GM12878 (cell line): Measurements from ENCODE around the gene IFT25. TPM values are rescaled to one million over a fixed set of nuclear protein-coding genes. Genes with fewer than 3 reads are reported as not detected.

Experiments
- ATAC-seq: fragments of 200-7000 bp; cut with Tn5 transposase; 3 replicates; pipeline ENCODE4 v1.9.1; 2020; ENCODE audit warnings: mild to moderate bottlenecking, moderate library complexity
- BruUV-seq: library from RNA; stranded (reverse); fragments of 400-500 nt; replicated peaks from 2 replicates; lab custom pipeline; 2021; lab: Mats Ljungman, UMichigan
- CTCF ChIA-PET: fragments of 300-600 bp; sonication (Branson Sonifier 250); formaldehyde crosslinking; extraction: SDS; loops from one replicate; lab custom pipeline; 2021; ENCODE audit warnings: inconsistent platforms; lab: Yijun Ruan, JAX
- POLR2A ChIA-PET: fragments of 350-600 bp; formaldehyde crosslinking; extraction: SDS; loops from one replicate; lab custom pipeline; 2021; ENCODE audit warnings: inconsistent platforms; lab: Charles Lee
- RAD21 ChIA-PET: fragments of 300-600 bp; sonication (Branson Sonifier 250); formaldehyde crosslinking; loops from one replicate; lab custom pipeline; 2023; ENCODE audit warnings: antibody characterized with exemption; ENCODE audit not compliant: unreplicated experiment; lab: Charles Lee
- SMC1A ChIA-PET: fragments of 300-600 bp; sonication (Branson Sonifier 250); formaldehyde crosslinking; loops from one replicate; lab custom pipeline; 2023; ENCODE audit not compliant: unreplicated experiment, uncharacterized antibody; lab: Charles Lee
- DNase-seq: peaks from one replicate; pipeline ENCODE4 v3.0.0-alpha.2; 2011; ENCODE audit warnings: low read depth, low spot score
- FAIRE-seq: peaks from 3 replicates; lab custom pipeline; 2011; peaks lifted over from hg19 to GRCh38; lab: Jason Lieb, UNC
- H2AFZ ChIP-seq: 2 replicates; pipeline ENCODE4 v1.6.0; 2011; ENCODE audit warnings: low read depth, low read length, control low read depth; ENCODE audit not compliant: control insufficient read depth
- H3K27ac ChIP-seq: 2 replicates; pipeline ENCODE4 v1.5.1; 2011; ENCODE audit warnings: control low read depth; ENCODE audit not compliant: control insufficient read depth, insufficient read depth
- H3K27me3 ChIP-seq, 2 experiments: replicated peaks in 1 of 2; 2 replicates each; pipeline versions ENCODE4 v1.6.0 to v1.6.1; 2011; ENCODE audit warnings: low read length in 1 of 2; ENCODE audit not compliant: control insufficient read depth in 2 of 2, insufficient read depth in 2 of 2
- H3K36me3 ChIP-seq, 2 experiments: 2 replicates each; pipeline ENCODE4 v1.5.1; 2011; ENCODE audit warnings: low read length in 1 of 2; ENCODE audit not compliant: control insufficient read depth in 2 of 2, insufficient read depth in 2 of 2
- H3K4me1 ChIP-seq: 2 replicates; pipeline ENCODE4 v1.6.1; 2011; ENCODE audit warnings: mild to moderate bottlenecking, low read length, moderate library complexity, mixed read lengths; ENCODE audit not compliant: control insufficient read depth, insufficient read depth
- H3K4me2 ChIP-seq: 2 replicates; pipeline ENCODE4 v1.6.0; 2011; ENCODE audit warnings: control low read depth; ENCODE audit not compliant: control insufficient read depth, insufficient read depth
- H3K4me3 ChIP-seq: fragments of 200-600 bp; sonication (generic); 2 replicates; pipeline ENCODE4 v1.5.1; 2016
- H3K79me2 ChIP-seq: 2 replicates; pipeline ENCODE4 v1.6.0; 2011; ENCODE audit warnings: low read length; ENCODE audit not compliant: control insufficient read depth, insufficient read depth
- H3K9ac ChIP-seq: 2 replicates; pipeline ENCODE4 v1.8.0; 2011; ENCODE audit warnings: low read length, control low read depth, mixed read lengths; ENCODE audit not compliant: control insufficient read depth, insufficient read depth
- H3K9me3 ChIP-seq: replicated peaks from 3 replicates; pipeline ENCODE4 v1.5.1; 2011; ENCODE audit warnings: mild to moderate bottlenecking, low read length; ENCODE audit not compliant: control insufficient read depth, insufficient read depth
- H4K20me1 ChIP-seq: 2 replicates; pipeline ENCODE4 v1.6.0; 2011; ENCODE audit not compliant: control insufficient read depth, insufficient read depth
- ASH2L ChIP-seq: fragments of 300-600, 200-600 bp; sonication (generic); IDR thresholded peaks from 2 replicates; pipeline ENCODE4 v1.6.1; 2017; ENCODE audit warnings: low read depth, mild to moderate bottlenecking, borderline replicate concordance
- DPF2 ChIP-seq: fragments of 450-650 bp; IDR thresholded peaks from 2 replicates; pipeline ENCODE4 v1.6.1; 2017; ENCODE audit warnings: mild to moderate bottlenecking
- FOXM1 ChIP-seq: IDR thresholded peaks from 2 replicates; pipeline ENCODE4 v1.6.1; 2012; ENCODE audit warnings: low read depth, mild to moderate bottlenecking, inconsistent platforms, low read length, moderate library complexity
- HDAC2 ChIP-seq: fragments of 200-600 bp; sonication (generic); IDR thresholded peaks from 2 replicates; pipeline ENCODE4 v1.6.1; 2017
- PKNOX1 ChIP-seq: fragments of 450-650 bp; IDR thresholded peaks from 2 replicates; pipeline ENCODE4 v1.6.1; 2016; ENCODE audit warnings: mild to moderate bottlenecking
- POLR2AphosphoS5 ChIP-seq: IDR thresholded peaks from 2 replicates; pipeline ENCODE4 v1.6.1; 2011; ENCODE audit warnings: mild to moderate bottlenecking, low read length, inconsistent platforms
- RAD21 ChIP-seq: IDR thresholded peaks from 2 replicates; pipeline ENCODE4 v1.6.1; 2011; ENCODE audit warnings: mild to moderate bottlenecking, low read depth, low read length, moderate library complexity; ENCODE audit not compliant: insufficient read depth
- RBBP5 ChIP-seq: fragments of 200-600 bp; sonication (generic); conservative IDR thresholded peaks from 2 replicates; pipeline ENCODE4 v1.6.1; 2016
- SMAD5 ChIP-seq: IDR thresholded peaks from 2 replicates; pipeline ENCODE4 v1.6.1; 2016; ENCODE audit warnings: antibody characterized with exemption, low read depth
- SP1 ChIP-seq: IDR thresholded peaks from one replicate; pipeline ENCODE4 v1.6.1; 2011; ENCODE audit warnings: low read depth, low read length
- STAT3 ChIP-seq: IDR thresholded peaks from 2 replicates; pipeline ENCODE4 v1.6.1; 2011; ENCODE audit warnings: low read depth, low read length, improper control_type of control experiment
- TARDBP ChIP-seq: IDR thresholded peaks from 2 replicates; pipeline ENCODE4 v1.6.1; 2016; ENCODE audit warnings: borderline replicate concordance
- WRNIP1 ChIP-seq: IDR thresholded peaks from 2 replicates; pipeline ENCODE4 v1.6.1; 2011; ENCODE audit warnings: low read depth, low read length, improper control_type of control experiment, borderline replicate concordance
- ZBTB11 ChIP-seq: fragments of 450-650 bp; formaldehyde crosslinking; IDR thresholded peaks from 2 replicates; pipeline ENCODE4 v1.5.0; 2022; ENCODE audit warnings: mild to moderate bottlenecking, missing genetic modification characterization
- ZNF207 ChIP-seq: fragments of 450-650 bp; IDR thresholded peaks from 2 replicates; pipeline ENCODE4 v1.6.1; 2014; ENCODE audit warnings: antibody characterized with exemption, mild to moderate bottlenecking, borderline replicate concordance
- ZNF274 ChIP-seq: IDR thresholded peaks from one replicate; pipeline ENCODE4 v1.8.0; 2011; ENCODE audit not compliant: insufficient read length, insufficient read depth
- WGBS: methylation state at CpG from one replicate; pipeline ENCODE4 v1.1.6; 2016; ENCODE audit warnings: low lambda C conversion rate; ENCODE audit not compliant: insufficient replicate concordance, insufficient coverage; ENCODE audit errors: missing lambda C conversion rate; 5-methylcytosine and 5-hydroxymethylcytosine counted together
- in situ Hi-C: fragments of 300-500 bp; cut with MboI; formaldehyde crosslinking; loops from 9 replicates; pipeline ENCODE4 v1.14.3; 2018; ENCODE audit warnings: mixed read lengths
- intact Hi-C: fragments of 100-400 bp; cut with micrococcal nuclease; formaldehyde crosslinking; loops from one replicate; pipeline ENCODE4 v1.14.2; 2022; ENCODE audit not compliant: unreplicated experiment
- polyA plus RNA-seq, 11 experiments: library from polyadenylated mRNA; depleted of rRNA in 4 of 11; unstranded in 6 of 11; stranded (reverse) in 5 of 11; fragments of >200 nt; fragmentation: Nextera tagmentation in 4 of 11; fragmentation: Illumina TruSeq in 1 of 11; extraction: Ambion mirVana in 4 of 11; extraction: Trizol in 1 of 11; gene quantifications; 1 replicate in 1 of 11; 2 replicates in 10 of 11; pipeline versions ENCODE4 v1.2.1 to v1.2.3, GENCODE V29; 2011 to 2016; ENCODE audit warnings: inconsistent platforms in 2 of 11, missing spikeins in 2 of 11, low read depth in 1 of 11
- total RNA-seq, 4 experiments: library from RNA; depleted of rRNA in 3 of 4; stranded (reverse); fragments of >200 nt in 3 of 4; fragmentation: Illumina TruSeq in 1 of 4; extraction: Trizol in 1 of 4; gene quantifications; 2 replicates each; pipeline versions ENCODE4 v1.2.1 to v1.2.3, GENCODE V29; 2013 to 2021
- TF ChIP-seq, protein P1 (sequence below): fragments of 450-650 bp; IDR thresholded peaks from 2 replicates; pipeline ENCODE4 v1.6.1; 2017; ENCODE audit warnings: low read depth, mild to moderate bottlenecking, moderate library complexity

The IFT25 gene
- total and polyA plus RNA-seq, 10 of the 15 experiments (the other 5 are each of a cell fraction or from before 2014, with no cell fraction given): 55.7 to 242 (median 131) TPM

GRCh38 chr1:53963460-53963859 lies 18.0 kb upstream of the IFT25 start:
- Histone ChIP-seq H3K79me2 (no peaks in the 10 kb centered on the region), H3K36me3 (peaks cover 3 to 18% of the 10 kb centered on the region in 2 experiments), H3K9ac (no peak overlapping the region)
- CTCF ChIA-PET: interaction anchor here (1.0 to 7.4 kb wide), 3 partner anchors 13 to 98 kb away, joined by 3 to 232 read pairs (median 3); no protein-coding TSS in a partner anchor
- no peak for FAIRE-seq
- SMC1A ChIA-PET: no interaction called here
- BruUV-seq: no TSS peak
- TF ChIP-seq RAD21 (no peak), HDAC2 (no peak), STAT3 (no peak), ZBTB11 (CRISPR knock-in tag) (no peak), POLR2AphosphoS5 (no peak), ZNF274 (no peak), SMAD5 (no peak), TARDBP (no peak), RBBP5 (no peak), FOXM1 (no peak), ZNF207 (no peak), DPF2 (no peak), PKNOX1 (no peak), SP1 (no peak), ASH2L (no peak), WRNIP1 (no peak)
- TF ChIP-seq, protein P1, sequence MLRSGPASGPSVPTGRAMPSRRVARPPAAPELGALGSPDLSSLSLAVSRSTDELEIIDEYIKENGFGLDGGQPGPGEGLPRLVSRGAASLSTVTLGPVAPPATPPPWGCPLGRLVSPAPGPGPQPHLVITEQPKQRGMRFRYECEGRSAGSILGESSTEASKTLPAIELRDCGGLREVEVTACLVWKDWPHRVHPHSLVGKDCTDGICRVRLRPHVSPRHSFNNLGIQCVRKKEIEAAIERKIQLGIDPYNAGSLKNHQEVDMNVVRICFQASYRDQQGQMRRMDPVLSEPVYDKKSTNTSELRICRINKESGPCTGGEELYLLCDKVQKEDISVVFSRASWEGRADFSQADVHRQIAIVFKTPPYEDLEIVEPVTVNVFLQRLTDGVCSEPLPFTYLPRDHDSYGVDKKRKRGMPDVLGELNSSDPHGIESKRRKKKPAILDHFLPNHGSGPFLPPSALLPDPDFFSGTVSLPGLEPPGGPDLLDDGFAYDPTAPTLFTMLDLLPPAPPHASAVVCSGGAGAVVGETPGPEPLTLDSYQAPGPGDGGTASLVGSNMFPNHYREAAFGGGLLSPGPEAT: no peak
- TF ChIP-seq, all 136 proteins: peak for 0
- Histone ChIP-seq H3K4me1 (no peaks in the 10 kb centered on the region), H3K27me3 (no peaks in the 10 kb centered on the region), H4K20me1 (no peaks in the 10 kb centered on the region), H3K4me2 (no peak overlapping the region), H2AFZ (no peak overlapping the region), H3K4me3 (no peak overlapping the region), H3K27ac (no peak overlapping the region), H3K9me3 (no peaks in the 10 kb centered on the region)
- in situ Hi-C loops: loop anchor here (5.0 to 25.0 kb wide), 3 partner anchors 49 to 476 kb away; no protein-coding TSS in a partner anchor
- ATAC-seq: no peak
- DNase-seq: no peak
- POLR2A ChIA-PET: no interaction called here
- RAD21 ChIA-PET: no interaction called here
- intact Hi-C loops: no loop called here
- WGBS: 43% methylated on average over 4 of the region's 4 CpGs
